ENCODE measurements around the gene NSMF. TPM values are rescaled to one million over a fixed set of nuclear protein-coding genes. Genes with fewer than 3 reads are reported as not detected.

Gene NSMF
- total and polyA plus RNA-seq, 2 donors (not counting 3 experiments of a cell fraction or from before 2014, with no cell fraction given): 43.3 to 53.7 TPM

- Histone ChIP-seq H3K4me1 (ENCODE audit: control insufficient read depth, extremely low read depth, insufficient read depth, low read length) (peaks cover 18% of the 10 kb centered on the region), H3K9me1 (replicated peaks; ENCODE audit: control insufficient read depth, extremely low read depth, insufficient read depth, low read length) (no peaks in the 10 kb centered on the region), H3K27me3 (ENCODE audit: control insufficient read depth in 2 of 2, insufficient read depth in 2 of 2, low read length in 2 of 2) (no peaks in the 10 kb centered on the region), H3K27ac (ENCODE audit: insufficient read depth, low read depth, low read length) (no peak overlapping the region), H3K4me2 (ENCODE audit: insufficient read depth, low read length) (no peak overlapping the region), H3K9ac (replicated peaks; ENCODE audit: extremely low read depth, insufficient read depth, low read length) (no peak overlapping the region), H3K36me3 (ENCODE audit: control insufficient read depth in 2 of 2, extremely low read depth in 1 of 2, insufficient read depth in 2 of 2, low read length in 2 of 2) (peaks cover 0 to 2% of the 10 kb centered on the region in 2 experiments), H3K79me2 (ENCODE audit: control insufficient read depth, insufficient read depth, low read length) (peaks cover 52% of the 10 kb centered on the region), H2AFZ (ENCODE audit: low read depth, low read length) (no peak overlapping the region), H3K4me3 (replicated peaks in 1 of 3; ENCODE audit: insufficient read depth in 1 of 3, low read depth in 1 of 3, low read length in 3 of 3) (no peak overlapping the region), H3K9me3 (replicated peaks; ENCODE audit: control insufficient read depth, insufficient read depth, low read length) (no peaks in the 10 kb centered on the region), H4K20me1 (replicated peaks; ENCODE audit: control insufficient read depth, extremely low read depth, insufficient read depth, low read length) (no peaks in the 10 kb centered on the region)
- no TSS peak for BruUV-seq (replicated peaks)
- dilution Hi-C loops (cut with MboI; ENCODE audit: extremely low pct_ligation_motif_present, low sequenced_read_pairs) (no loop called here), intact Hi-C loops (cut with micrococcal nuclease) (no loop called here)
- DNase-seq (ENCODE audit: low read depth, low spot score): no peak
- TF ChIP-seq GATA2 (IDR thresholded peaks at IDR 0.05; ENCODE audit: insufficient read depth, insufficient read length, low read depth, low read length) (no peak), POLR2A (IDR thresholded peaks at IDR 0.05; ENCODE audit: low read depth, low read length) (no peak), MYC (IDR thresholded peaks at IDR 0.05; ENCODE audit: low read depth, low read length) (no peak), EZH2 (IDR thresholded peaks at IDR 0.05; ENCODE audit: borderline replicate concordance, low read depth, low read length, severe bottlenecking) (no peak), FOS (IDR thresholded peaks at IDR 0.05; ENCODE audit: borderline replicate concordance, insufficient read depth, low read length) (no peak), CTCF (IDR thresholded peaks at IDR 0.05; ENCODE audit: extremely low read depth in 1 of 2, insufficient read depth in 1 of 2, low read depth in 1 of 2, low read length in 2 of 2) (no peak), JUN (IDR thresholded peaks at IDR 0.05; ENCODE audit: borderline replicate concordance, insufficient read depth, insufficient read length, low read depth) (no peak), POLR2AphosphoS5 (IDR thresholded peaks at IDR 0.05; ENCODE audit: insufficient read depth, low read depth, low read length) (no peak)
- TF ChIP-seq, protein P1, sequence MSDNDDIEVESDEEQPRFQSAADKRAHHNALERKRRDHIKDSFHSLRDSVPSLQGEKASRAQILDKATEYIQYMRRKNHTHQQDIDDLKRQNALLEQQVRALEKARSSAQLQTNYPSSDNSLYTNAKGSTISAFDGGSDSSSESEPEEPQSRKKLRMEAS (IDR thresholded peaks at IDR 0.05; ENCODE audit: insufficient read depth, insufficient read length): no peak
- POLR2A ChIA-PET: no interaction called here
- no peak for FAIRE-seq
- CTCF ChIA-PET: no interaction called here
Measured at GRCh38 chr9:137416006-137416562, 43.0 kb downstream of the NSMF start.
